GM12874 (cell line): ENCODE measurements around the gene GEMIN2.

Experiments used
- CTCF ChIP-seq: IDR thresholded peaks from 2 replicates; pipeline ENCODE4 v1.5.1; 2011; ENCODE audit warnings: low read depth, mild to moderate bottlenecking, control low read depth, low read length, moderate library complexity; ENCODE audit not compliant: insufficient read depth

GEMIN2 gene

DNA sequence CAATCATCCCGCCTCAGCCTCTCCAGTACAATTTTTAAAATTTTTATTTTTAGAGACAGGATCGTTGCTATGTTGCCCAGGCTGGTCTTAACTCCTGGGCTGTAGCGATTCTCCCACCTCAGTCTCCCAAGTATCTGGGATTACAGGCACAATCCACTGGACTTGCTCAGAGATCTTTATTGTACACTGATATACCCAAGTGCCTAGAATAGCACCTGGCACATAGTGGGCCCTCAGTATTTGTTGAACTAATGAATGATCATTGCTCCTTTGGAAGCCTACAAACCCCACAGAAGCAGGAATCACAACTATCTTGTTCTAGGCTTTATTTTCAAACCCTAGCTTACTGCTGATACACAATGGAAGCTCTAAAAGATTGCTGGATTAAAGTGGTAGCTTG lies 59.1 kb downstream of the GEMIN2 start:
- TF ChIP-seq CTCF = no peak

DNA sequence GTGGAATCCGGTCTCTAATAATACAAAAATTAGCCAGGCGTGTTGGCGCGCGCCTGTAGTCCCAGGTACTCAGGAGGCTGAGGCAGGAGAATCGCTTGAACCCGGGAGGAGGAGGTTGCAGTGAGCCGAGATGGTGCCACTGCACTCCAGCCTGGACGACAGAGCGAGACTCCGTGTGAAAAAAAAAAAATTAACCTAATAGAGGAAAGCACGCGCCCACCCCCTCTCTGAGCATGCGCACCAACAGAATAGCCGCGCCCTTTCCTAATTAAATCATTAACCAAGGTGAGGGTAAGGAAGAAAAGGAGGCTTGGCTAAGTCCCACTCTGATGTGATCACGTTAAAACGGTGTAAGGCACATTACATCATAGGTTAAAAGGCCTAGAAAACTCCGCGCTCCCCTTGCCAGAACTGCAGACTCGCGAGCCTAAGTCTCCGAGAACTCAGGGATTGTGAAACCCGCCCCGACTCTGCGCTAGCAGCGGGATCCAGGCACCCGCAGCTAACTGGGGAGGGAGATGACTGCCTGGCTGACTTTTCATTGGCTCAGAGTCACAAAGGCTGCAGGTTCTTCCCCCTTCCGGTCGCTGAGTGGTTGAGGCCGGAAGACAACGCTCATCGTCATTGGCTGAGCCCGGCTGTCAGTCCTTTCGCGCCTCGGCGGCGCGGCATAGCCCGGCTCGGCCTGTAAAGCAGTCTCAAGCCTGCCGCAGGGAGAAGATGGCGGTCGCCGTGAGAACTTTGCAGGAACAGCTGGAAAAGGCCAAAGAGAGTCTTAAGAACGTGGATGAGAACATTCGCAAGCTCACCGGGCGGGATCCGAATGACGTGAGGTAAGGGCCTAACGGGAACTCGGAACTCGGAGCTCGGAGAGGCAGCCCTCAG lies 60.7 kb downstream of the GEMIN2 start, which contains the start of gene PNN:
TSS of gene PNN (plus strand) at position 695 of the 885 bp plus-strand sequence. CDS start at position 721, 26 bp downstream.
- TF ChIP-seq CTCF = no peak

DNA sequence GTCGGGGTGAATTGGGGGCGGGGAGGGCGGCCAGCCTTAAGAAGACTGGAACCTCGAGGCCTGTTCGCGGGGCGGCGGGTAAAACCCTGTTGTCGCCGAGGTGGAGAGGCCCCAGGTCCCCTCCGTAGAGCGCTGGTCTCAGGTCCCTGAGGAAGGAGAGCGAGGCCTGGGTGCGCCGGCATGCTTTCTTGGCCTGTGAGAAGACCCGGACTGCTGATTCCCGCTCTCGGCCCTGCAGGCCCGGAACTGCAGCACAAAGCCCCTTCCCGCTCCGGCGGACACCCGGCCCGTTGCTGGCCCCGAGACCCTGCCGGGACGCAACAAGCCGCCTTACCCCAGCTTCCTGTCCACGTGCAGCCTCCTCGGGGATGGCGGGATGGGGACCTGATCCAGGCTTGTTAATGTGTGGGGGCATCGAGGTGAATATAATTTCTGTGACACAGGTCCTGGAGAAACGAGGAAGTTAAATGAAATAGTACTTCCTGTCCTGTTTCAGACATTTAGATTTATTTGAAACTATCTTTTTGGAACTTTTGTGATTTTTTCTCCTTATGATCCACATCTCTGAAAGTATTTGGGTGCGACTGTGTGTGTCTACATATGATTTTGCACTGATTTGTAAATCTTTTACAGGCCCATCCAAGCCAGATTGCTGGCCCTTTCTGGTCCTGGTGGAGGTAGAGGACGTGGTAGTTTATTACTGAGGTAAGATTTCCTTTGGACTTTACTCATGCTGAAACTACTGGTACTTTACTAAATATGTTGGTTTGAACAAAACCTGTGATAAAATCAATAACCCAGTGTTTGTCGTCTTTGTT lies 61.5 kb downstream of the GEMIN2 start:
- TF ChIP-seq CTCF = no peak

DNA sequence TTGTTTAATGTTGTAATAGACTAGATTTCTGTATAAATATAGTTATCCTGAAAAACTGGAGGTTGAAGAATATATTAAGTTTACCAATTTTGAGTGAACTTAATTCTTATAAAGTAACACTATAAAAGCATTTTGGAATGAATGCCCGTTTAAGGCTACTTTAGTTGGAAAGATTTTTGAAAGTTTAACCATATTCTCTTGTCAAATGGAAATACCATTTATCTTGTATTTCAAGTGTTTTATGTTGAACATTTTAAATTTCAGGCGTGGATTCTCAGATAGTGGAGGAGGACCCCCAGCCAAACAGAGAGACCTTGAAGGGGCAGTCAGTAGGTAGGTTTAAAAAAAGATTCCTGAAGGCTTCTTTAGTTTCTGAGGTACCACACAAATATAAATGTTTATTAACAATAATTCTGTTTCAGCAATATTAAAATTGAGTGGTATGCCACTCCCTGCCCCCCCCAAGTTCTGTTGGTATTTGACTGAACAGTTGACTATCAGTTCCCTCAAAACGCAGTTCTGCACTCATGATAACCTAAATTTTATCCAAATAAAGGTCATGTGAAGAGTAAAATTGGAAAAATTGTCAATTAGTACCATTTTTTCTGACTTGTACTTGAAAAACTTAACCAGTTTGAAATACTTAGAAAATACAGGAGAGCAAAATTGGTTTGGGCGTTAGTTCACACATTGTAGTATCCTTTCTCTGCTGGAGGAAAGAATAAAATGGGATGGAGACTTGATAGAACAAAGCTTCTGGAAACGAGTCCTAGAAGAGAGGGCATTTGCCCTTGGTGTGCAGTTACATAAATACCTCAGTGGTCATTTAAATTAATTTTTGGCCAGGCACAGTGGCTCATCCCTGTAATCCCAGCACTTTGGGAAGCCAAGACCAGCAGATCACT lies 62.4 kb downstream of the GEMIN2 start:
- no peak for TF ChIP-seq CTCF

DNA sequence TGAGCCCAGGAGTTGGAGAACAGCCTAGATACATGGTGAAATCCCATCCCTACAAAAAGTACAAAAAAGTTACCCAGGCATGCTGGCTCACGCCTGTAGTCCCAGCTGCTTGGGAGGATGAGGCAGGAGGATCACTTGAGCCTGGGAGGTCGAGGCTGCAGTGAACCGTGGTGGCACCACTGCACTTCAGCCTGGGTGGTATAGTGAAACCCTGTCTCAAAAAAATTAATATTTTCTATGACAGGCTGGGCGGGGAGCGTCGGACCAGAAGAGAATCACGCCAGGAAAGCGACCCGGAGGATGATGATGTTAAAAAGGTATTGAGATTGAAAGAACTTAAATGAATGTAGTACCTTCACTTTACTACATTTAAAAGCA lies 63.0 kb downstream of the GEMIN2 start:
- TF ChIP-seq CTCF = no peak

GRCh38 chr14:39179042-39179441 lies 64.9 kb downstream of the GEMIN2 start:
- no peak for TF ChIP-seq CTCF

DNA sequence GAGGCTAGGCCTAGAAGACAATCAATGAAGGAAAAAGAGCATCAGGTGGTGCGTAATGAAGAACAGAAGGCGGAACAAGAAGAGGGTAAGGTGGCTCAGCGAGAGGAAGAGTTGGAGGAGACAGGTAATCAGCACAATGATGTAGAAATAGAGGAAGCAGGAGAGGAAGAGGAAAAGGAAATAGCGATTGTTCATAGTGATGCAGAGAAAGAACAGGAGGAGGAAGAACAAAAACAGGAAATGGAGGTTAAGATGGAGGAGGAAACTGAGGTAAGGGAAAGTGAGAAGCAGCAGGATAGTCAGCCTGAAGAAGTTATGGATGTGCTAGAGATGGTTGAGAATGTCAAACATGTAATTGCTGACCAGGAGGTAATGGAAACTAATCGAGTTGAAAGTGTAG lies 66.4 kb downstream of the GEMIN2 start:
- TF ChIP-seq CTCF = no peak
